HCT116 (cell line): ENCODE measurements around the gene CXCR6. TPM values are rescaled to one million over a fixed set of nuclear protein-coding genes. Genes with fewer than 3 reads are reported as not detected.

Experiments used
- ATAC-seq: fragments of 200-7000 bp; cut with Tn5 transposase; 2 replicates; pipeline ENCODE4 v1.9.1; 2020; ENCODE audit warnings: mild to moderate bottlenecking, moderate library complexity
- BruUV-seq: library from RNA; stranded (reverse); fragments of 400-500 nt; replicated peaks from 2 replicates; lab custom pipeline; 2021; lab: Mats Ljungman, UMichigan
- CTCF ChIA-PET: fragments of 300-600 bp; sonication (Branson Sonifier 250); formaldehyde crosslinking; loops from one replicate; lab custom pipeline; 2021; ENCODE audit warnings: antibody characterized with exemption; lab: Charles Lee
- POLR2A ChIA-PET: fragments of 300-600, 350-600 bp; sonication (Branson Sonifier 250); formaldehyde crosslinking; loops from one replicate; lab custom pipeline; 2021; ENCODE audit warnings: antibody characterized with exemption; lab: Charles Lee
- RAD21 ChIA-PET, 2 experiments: fragments of 300-600 bp; sonication (Branson Sonifier 250); formaldehyde crosslinking; loops; one replicate each; lab custom pipeline; 2023; ENCODE audit warnings: low total read pairs in 2 of 2; ENCODE audit not compliant: uncharacterized antibody in 2 of 2, unreplicated experiment in 2 of 2, low non-redundant PET in 1 of 2; lab: Charles Lee
- DNase-seq: peaks from one replicate; pipeline ENCODE4 v3.0.0-alpha.2; 2010; ENCODE audit warnings: low read depth, low spot score
- H2AFZ ChIP-seq: fragments of 200-600 bp; shearing (Covaris generic), sonication (generic); 2 replicates; pipeline ENCODE4 v1.6.1; 2017; ENCODE audit warnings: low read depth, mixed run types, mixed read lengths, antibody characterized with exemption, low read length; ENCODE audit not compliant: poor library complexity, severe bottlenecking
- H3K27ac ChIP-seq: 2 replicates; pipeline ENCODE4 v1.5.1; 2012; ENCODE audit warnings: low read depth, low read length
- H3K27me3 ChIP-seq: fragments of 200-600 bp; sonication (generic); 2 replicates; pipeline ENCODE4 v1.6.1; 2016; ENCODE audit warnings: mixed run types, low read length, mixed read lengths; ENCODE audit not compliant: insufficient read depth
- H3K36me3 ChIP-seq, 2 experiments: fragments of 200-500 bp in 1 of 2; fragments of 200-600 bp in 1 of 2; sonication (Bioruptor generic) in 1 of 2; sonication (generic) in 1 of 2; 2 replicates each; pipeline versions ENCODE4 v1.5.1 to v1.6.1; 2014 to 2016; ENCODE audit warnings: low read length in 2 of 2, inconsistent platforms in 1 of 2, mixed read lengths in 1 of 2, mixed run types in 1 of 2; ENCODE audit not compliant: insufficient read depth in 2 of 2, control insufficient read depth in 1 of 2
- H3K4me1 ChIP-seq, 2 experiments: fragments of 200-600 bp in 1 of 2; sonication (generic) in 1 of 2; 2 replicates each; pipeline versions ENCODE4 v1.5.1 to v1.6.1; 2012 to 2017; ENCODE audit warnings: low read length in 2 of 2, inconsistent platforms in 1 of 2, mild to moderate bottlenecking in 1 of 2, mixed read lengths in 1 of 2, mixed run types in 1 of 2, moderate library complexity in 1 of 2; ENCODE audit not compliant: insufficient read depth in 2 of 2, control insufficient read depth in 1 of 2
- H3K4me2 ChIP-seq: fragments of 200-600 bp; sonication (generic); 2 replicates; pipeline ENCODE4 v1.6.1; 2017; ENCODE audit warnings: mixed run types, low read length, mixed read lengths
- H3K4me3 ChIP-seq, 2 experiments: fragments of 200-600 bp in 1 of 2; sonication (generic) in 1 of 2; replicated peaks in 1 of 2; 2 replicates each; pipeline ENCODE4 v1.5.1; 2011 to 2016; ENCODE audit warnings: low read length in 2 of 2, control low read depth in 1 of 2, low read depth in 1 of 2, mild to moderate bottlenecking in 1 of 2, mixed read lengths in 1 of 2, mixed run types in 1 of 2
- H3K79me2 ChIP-seq: fragments of 200-600 bp; sonication (generic); 2 replicates; pipeline ENCODE4 v1.6.1; 2017; ENCODE audit warnings: mild to moderate bottlenecking, mixed run types, low read length, moderate library complexity, mixed read lengths; ENCODE audit not compliant: insufficient read depth
- H3K9ac ChIP-seq: fragments of 200-600 bp; sonication (generic); 2 replicates; pipeline ENCODE4 v1.6.1; 2016; ENCODE audit warnings: low read length, mixed read lengths
- H3K9me2 ChIP-seq: fragments of 200-600 bp; sonication (generic), shearing (Covaris generic); 2 replicates; pipeline ENCODE4 v1.6.1; 2017; ENCODE audit warnings: mixed run types, mild to moderate bottlenecking, moderate library complexity; ENCODE audit not compliant: insufficient read depth
- H3K9me3 ChIP-seq, 2 experiments: fragments of 200-500 bp in 1 of 2; fragments of 200-600 bp in 1 of 2; sonication (Bioruptor generic) in 1 of 2; sonication (generic) in 1 of 2; 2 replicates each; pipeline ENCODE4 v1.6.1; 2014 to 2017; ENCODE audit warnings: low read length in 2 of 2, mixed read lengths in 2 of 2, inconsistent platforms in 1 of 2, low read depth in 1 of 2, mild to moderate bottlenecking in 1 of 2, mixed run types in 1 of 2, moderate library complexity in 1 of 2; ENCODE audit not compliant: control insufficient read depth in 1 of 2, insufficient read depth in 1 of 2
- H4K20me1 ChIP-seq: fragments of 200-600 bp; sonication (generic), shearing (Covaris generic); 2 replicates; pipeline ENCODE4 v1.6.1; 2017; ENCODE audit warnings: mixed run types, mild to moderate bottlenecking, moderate library complexity; ENCODE audit not compliant: insufficient read depth
- ATF3 ChIP-seq: IDR thresholded peaks from 2 replicates; pipeline ENCODE4 v1.6.1; 2012
- CEBPB ChIP-seq: IDR thresholded peaks from 2 replicates; pipeline ENCODE4 v1.6.1; 2012; ENCODE audit warnings: low read depth
- EGR1 ChIP-seq: IDR thresholded peaks from 2 replicates; pipeline ENCODE4 v1.6.1; 2012; ENCODE audit warnings: low read depth
- EZH2 ChIP-seq: fragments of 200-600 bp; sonication (generic); IDR thresholded peaks from 2 replicates; pipeline ENCODE4 v1.6.1; 2017; ENCODE audit warnings: antibody characterized with exemption, mixed run types
- EZH2phosphoT487 ChIP-seq: fragments of 200-600 bp; IDR thresholded peaks from 2 replicates; pipeline ENCODE4 v1.6.1; 2018; ENCODE audit warnings: antibody characterized with exemption, borderline replicate concordance
- FOSL1 ChIP-seq: IDR thresholded peaks from 2 replicates; pipeline ENCODE4 v1.6.1; 2012; ENCODE audit warnings: low read depth
- MAX ChIP-seq: IDR thresholded peaks from 2 replicates; pipeline ENCODE4 v1.6.1; 2012
- POLR2A ChIP-seq: IDR thresholded peaks from 2 replicates; pipeline ENCODE4 v1.7.0; 2011; ENCODE audit warnings: borderline replicate concordance; ENCODE audit not compliant: insufficient read depth, insufficient read length; ENCODE audit errors: extremely low read depth
- POLR2AphosphoS5 ChIP-seq: IDR thresholded peaks from 2 replicates; pipeline ENCODE4 v1.6.1; 2011; ENCODE audit warnings: mild to moderate bottlenecking, low read depth, low read length, moderate library complexity
- REST ChIP-seq: IDR thresholded peaks from 2 replicates; pipeline ENCODE4 v1.6.1; 2012; ENCODE audit warnings: low read depth
- SIN3A ChIP-seq: IDR thresholded peaks from 2 replicates; pipeline ENCODE4 v1.6.1; 2012; ENCODE audit warnings: low read depth
- SRF ChIP-seq: IDR thresholded peaks from 2 replicates; pipeline ENCODE4 v1.6.1; 2012; ENCODE audit warnings: low read depth
- TCF7L2 ChIP-seq: IDR thresholded peaks from 2 replicates; pipeline ENCODE4 v1.7.0; 2011; ENCODE audit warnings: borderline replicate concordance, inconsistent platforms; ENCODE audit not compliant: insufficient read depth, insufficient read length; ENCODE audit errors: extremely low read depth
- ZBTB33 ChIP-seq: IDR thresholded peaks from 2 replicates; pipeline ENCODE4 v1.6.1; 2011; ENCODE audit warnings: mild to moderate bottlenecking, low read length, moderate library complexity; ENCODE audit not compliant: insufficient replicate concordance; ENCODE audit errors: extremely low read depth
- ZFX ChIP-seq: fragments of 450-650 bp; IDR thresholded peaks from 2 replicates; pipeline ENCODE4 v1.6.1; 2017
- intact Hi-C: fragments of 100-400 bp; cut with micrococcal nuclease; formaldehyde crosslinking; loops from 2 replicates; pipeline ENCODE4 v1.10.0; 2022
- total RNA-seq: library from RNA; stranded (reverse); gene quantifications from one replicate; pipeline ENCODE4 v1.2.1, GENCODE V29; 2021; ENCODE audit not compliant: unreplicated experiment

Gene CXCR6
- total RNA-seq, 1 experiment from 2014 or later, result not detected

- no peak for TF ChIP-seq POLR2A
- TF ChIP-seq EGR1, result no peak
- POLR2A ChIA-PET, result no interaction called here
Measured at GRCh38 chr3:45915059-45915439, 28.2 kb upstream of the CXCR6 start.

GRCh38 chr3:45915518-45916231, 27.6 kb upstream of the CXCR6 start:
- Histone ChIP-seq H3K4me3 (no peak overlapping the region), H3K4me1 (peaks cover 14 to 26% of the 10 kb centered on the region in 2 experiments), H3K36me3 (no peaks in the 10 kb centered on the region), H3K9ac (no peak overlapping the region), H3K9me3 (no peaks in the 10 kb centered on the region), H3K9me2 (no peaks in the 10 kb centered on the region), H3K27ac (no peak overlapping the region), H3K79me2 (no peaks in the 10 kb centered on the region), H3K4me2 (peak overlapping the region; percentile 62), H3K27me3 (no peaks in the 10 kb centered on the region), H4K20me1 (no peaks in the 10 kb centered on the region), H2AFZ (no peak overlapping the region)
- ChIA-PET CTCF (no interaction called here), RAD21 (no interaction called here), POLR2A (no interaction called here)
- DNase-seq, result peak; percentile 7
- no TSS peak for BruUV-seq
- intact Hi-C loops, result no loop called here
- peak; percentile 94 for ATAC-seq
- TF ChIP-seq EGR1 (peak; percentile 74), MAX (peak; percentile 19; the same call in 1 of the 2 replicates), ATF3 (no peak), REST (no peak), FOSL1 (no peak), EZH2phosphoT487 (no peak), SIN3A (no peak), ZBTB33 (no peak), CEBPB (no peak), TCF7L2 (no peak), ZFX (no peak), EZH2 (no peak), POLR2AphosphoS5 (no peak), SRF (no peak)

More at GRCh38 chr3:45915059-45915439, 28.2 kb upstream of the CXCR6 start:
- Histone ChIP-seq H3K9ac (no peak overlapping the region), H3K27ac (no peak overlapping the region), H3K4me2 (no peak overlapping the region), H3K4me3 (no peak overlapping the region), H3K9me2 (no peaks in the 10 kb centered on the region), H3K4me1 (peaks cover 14 to 26% of the 10 kb centered on the region in 2 experiments), H2AFZ (no peak overlapping the region), H3K36me3 (no peaks in the 10 kb centered on the region), H4K20me1 (no peaks in the 10 kb centered on the region), H3K79me2 (no peaks in the 10 kb centered on the region), H3K9me3 (no peaks in the 10 kb centered on the region), H3K27me3 (no peaks in the 10 kb centered on the region)
- ATAC-seq (no peak), DNase-seq (no peak)
- intact Hi-C loops, result no loop called here
- ChIA-PET RAD21 (no interaction called here), CTCF (no interaction called here)
- no TSS peak for BruUV-seq
